Measurements from ENCODE around the gene TMEM201. TPM values are rescaled to one million over a fixed set of nuclear protein-coding genes. Genes with fewer than 3 reads are reported as not detected.

The TMEM201 gene
- total and polyA plus RNA-seq, 8 donors: 0.61 to 7.6 (median 4.7) TPM

GRCh38 chr1:9610548-9610947 lies 21.8 kb downstream of the TMEM201 start:
- Histone ChIP-seq H3K36me3 (peaks cover 20 to 83% (median 67%) of the 10 kb centered on the region in 4 donors), H3K27me3 (no peaks in the 10 kb centered on the region), H3K27ac (no peak overlapping the region), H3K4me3 (no peak overlapping the region), H3K4me1 (peaks cover 0 to 3% (median 0%) of the 10 kb centered on the region in 4 donors), H3K9me3 (no peaks in the 10 kb centered on the region)
- WGBS, 5 donors: 85 to 92% (median 91%) methylated on average over 22 to 25 of the region's 25 CpGs
- intact Hi-C loops (cut with DNase I; ENCODE audit: low total_unique reads): no loop called here
- TF ChIP-seq EP300 (IDR thresholded peaks at IDR 0.05): no peak
- TF ChIP-seq, protein P1, sequence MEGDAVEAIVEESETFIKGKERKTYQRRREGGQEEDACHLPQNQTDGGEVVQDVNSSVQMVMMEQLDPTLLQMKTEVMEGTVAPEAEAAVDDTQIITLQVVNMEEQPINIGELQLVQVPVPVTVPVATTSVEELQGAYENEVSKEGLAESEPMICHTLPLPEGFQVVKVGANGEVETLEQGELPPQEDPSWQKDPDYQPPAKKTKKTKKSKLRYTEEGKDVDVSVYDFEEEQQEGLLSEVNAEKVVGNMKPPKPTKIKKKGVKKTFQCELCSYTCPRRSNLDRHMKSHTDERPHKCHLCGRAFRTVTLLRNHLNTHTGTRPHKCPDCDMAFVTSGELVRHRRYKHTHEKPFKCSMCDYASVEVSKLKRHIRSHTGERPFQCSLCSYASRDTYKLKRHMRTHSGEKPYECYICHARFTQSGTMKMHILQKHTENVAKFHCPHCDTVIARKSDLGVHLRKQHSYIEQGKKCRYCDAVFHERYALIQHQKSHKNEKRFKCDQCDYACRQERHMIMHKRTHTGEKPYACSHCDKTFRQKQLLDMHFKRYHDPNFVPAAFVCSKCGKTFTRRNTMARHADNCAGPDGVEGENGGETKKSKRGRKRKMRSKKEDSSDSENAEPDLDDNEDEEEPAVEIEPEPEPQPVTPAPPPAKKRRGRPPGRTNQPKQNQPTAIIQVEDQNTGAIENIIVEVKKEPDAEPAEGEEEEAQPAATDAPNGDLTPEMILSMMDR (IDR thresholded peaks at IDR 0.05): no peak
- DNase-seq: no peak

DNA sequence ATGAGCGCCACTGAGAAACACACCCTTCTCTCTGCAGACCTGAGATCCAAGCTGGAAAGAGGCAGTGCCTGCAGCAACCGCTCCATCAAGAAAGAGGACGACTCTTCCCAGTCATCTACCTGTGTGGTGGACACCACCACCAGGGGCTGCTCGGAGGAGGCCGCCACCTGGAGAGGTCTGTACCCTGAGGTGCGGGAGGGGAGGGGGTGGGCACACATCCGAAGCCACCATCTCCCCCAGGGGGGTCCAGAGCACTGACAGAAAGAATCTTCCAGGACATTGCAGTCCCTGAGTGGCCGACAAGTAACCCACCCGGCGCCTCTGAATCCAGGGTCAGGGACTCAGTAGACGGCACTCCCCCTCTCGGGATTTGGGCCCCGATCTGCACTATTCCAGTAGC lies 23.0 kb downstream of the TMEM201 start:
- Histone ChIP-seq H3K27me3 (peaks cover 0 to 4% (median 0%) of the 10 kb centered on the region in 3 donors), H3K9me3 (no peaks in the 10 kb centered on the region), H3K27ac (no peak overlapping the region), H3K4me3 (no peak overlapping the region), H3K36me3 (peaks cover 20 to 74% (median 66%) of the 10 kb centered on the region in 4 donors), H3K4me1 (peaks cover 0 to 7% (median 0%) of the 10 kb centered on the region in 4 donors)
- intact Hi-C loops (cut with DNase I; ENCODE audit: low total_unique reads): no loop called here
- no peak for DNase-seq
- TF ChIP-seq, protein P1 (IDR thresholded peaks at IDR 0.05): no peak
- TF ChIP-seq POLR2AphosphoS5 (IDR thresholded peaks at IDR 0.05) (no peak), EP300 (IDR thresholded peaks at IDR 0.05) (no peak)
- 84 to 92% (median 88%) methylated on average over 12 to 13 of the region's 13 CpGs for WGBS, 5 donors

- peak in 1 of 2 donors; percentile 1 for DNase-seq
- H3K9me3 ChIP-seq: no peaks in the 10 kb centered on the region
- no peak overlapping the region for H3K27ac ChIP-seq
- WGBS, 5 donors: 86 to 92% (median 89%) methylated on average over 7 to 11 of the region's 11 CpGs
- H3K27me3 ChIP-seq: peaks cover 0 to 4% (median 0%) of the 10 kb centered on the region in 3 donors
- TF ChIP-seq POLR2A (IDR thresholded peaks at IDR 0.05) (no peak), POLR2AphosphoS5 (IDR thresholded peaks at IDR 0.05) (no peak), EP300 (IDR thresholded peaks at IDR 0.05) (no peak)
- TF ChIP-seq, protein P1 (IDR thresholded peaks at IDR 0.05): no peak
- peaks cover 20 to 68% (median 65%) of the 10 kb centered on the region in 4 donors for H3K36me3 ChIP-seq
- no peak overlapping the region for H3K4me3 ChIP-seq
- intact Hi-C loops (cut with DNase I; ENCODE audit: low total_unique reads): no loop called here
- peaks cover 0 to 7% (median 0%) of the 10 kb centered on the region in 4 donors for H3K4me1 ChIP-seq
Observed at GRCh38 chr1:9612162-9612845, 23.6 kb downstream of the TMEM201 start.

GRCh38 chr1:9612871-9613624 lies 24.3 kb downstream of the TMEM201 start:
- WGBS, 5 donors: 81 to 91% (median 87%) methylated on average over 13 to 20 of the region's 20 CpGs

More at GRCh38 chr1:9612871-9613624, 24.3 kb downstream of the TMEM201 start:
- Histone ChIP-seq H3K27ac (no peak overlapping the region), H3K27me3 (peaks cover 0 to 10% (median 0%) of the 10 kb centered on the region in 3 donors), H3K36me3 (peaks cover 20 to 61% (median 58%) of the 10 kb centered on the region in 4 donors), H3K4me3 (no peak overlapping the region), H3K4me1 (peaks cover 0 to 7% (median 0%) of the 10 kb centered on the region in 4 donors), H3K9me3 (no peaks in the 10 kb centered on the region)
- TF ChIP-seq, protein P1 (IDR thresholded peaks at IDR 0.05): no peak
- no peak for TF ChIP-seq POLR2A (IDR thresholded peaks at IDR 0.05)
- TF ChIP-seq POLR2AphosphoS5 (IDR thresholded peaks at IDR 0.05): no peak
- no peak for TF ChIP-seq EP300 (IDR thresholded peaks at IDR 0.05)
- DNase-seq: peak in 1 of 2 donors; percentile 1
- intact Hi-C loops (cut with DNase I; ENCODE audit: low total_unique reads): no loop called here
